HT-29 (cell line): Measurements from ENCODE around the gene CARM1. TPM values are rescaled to one million over a fixed set of nuclear protein-coding genes. Genes with fewer than 3 reads are reported as not detected.

Experiments
- DNase-seq: peaks from one replicate; pipeline ENCODE4 v3.0.0-alpha.2; 2015; ENCODE audit warnings: low spot score
- total RNA-seq: library from RNA; depleted of rRNA; stranded (reverse); fragments of >200 nt; shearing (Covaris generic); gene quantifications from 2 replicates; pipeline ENCODE4 v1.2.3, GENCODE V29; 2014

CARM1 gene
- total RNA-seq, 1 experiment from 2014 or later: 40.7 TPM

GRCh38 chr19:10907925-10908324 lies 36.6 kb downstream of the CARM1 start:
- no peak for DNase-seq

DNA sequence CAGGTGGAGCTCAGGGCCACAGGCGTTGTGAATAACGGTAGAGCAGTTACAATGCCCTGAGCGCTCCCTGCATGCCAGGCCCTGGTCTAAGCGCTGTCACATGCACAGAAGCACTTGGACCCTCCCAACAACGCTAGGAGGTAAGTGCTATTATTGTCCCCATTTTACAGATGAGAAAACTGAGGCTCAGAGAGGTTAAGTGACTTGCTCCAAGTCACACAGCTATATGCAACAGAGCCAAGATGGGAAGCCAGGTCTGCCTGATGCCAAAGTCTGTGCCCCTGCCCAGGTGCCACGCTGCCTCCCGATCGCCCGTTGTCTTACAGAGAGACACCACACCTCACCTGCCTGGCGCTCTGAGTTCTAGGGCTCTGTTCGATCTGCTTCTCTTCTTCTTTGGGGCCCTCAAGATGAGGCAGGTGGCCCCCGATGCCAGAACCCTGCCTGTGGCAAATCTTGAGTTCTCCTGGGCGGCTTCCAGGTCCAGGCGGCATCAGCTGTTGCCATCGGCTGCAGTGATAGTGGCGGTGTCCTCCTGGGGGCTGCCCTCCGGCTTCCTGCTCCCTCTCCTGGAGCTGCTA lies 37.1 kb downstream of the CARM1 start:
- no peak for DNase-seq

DNA sequence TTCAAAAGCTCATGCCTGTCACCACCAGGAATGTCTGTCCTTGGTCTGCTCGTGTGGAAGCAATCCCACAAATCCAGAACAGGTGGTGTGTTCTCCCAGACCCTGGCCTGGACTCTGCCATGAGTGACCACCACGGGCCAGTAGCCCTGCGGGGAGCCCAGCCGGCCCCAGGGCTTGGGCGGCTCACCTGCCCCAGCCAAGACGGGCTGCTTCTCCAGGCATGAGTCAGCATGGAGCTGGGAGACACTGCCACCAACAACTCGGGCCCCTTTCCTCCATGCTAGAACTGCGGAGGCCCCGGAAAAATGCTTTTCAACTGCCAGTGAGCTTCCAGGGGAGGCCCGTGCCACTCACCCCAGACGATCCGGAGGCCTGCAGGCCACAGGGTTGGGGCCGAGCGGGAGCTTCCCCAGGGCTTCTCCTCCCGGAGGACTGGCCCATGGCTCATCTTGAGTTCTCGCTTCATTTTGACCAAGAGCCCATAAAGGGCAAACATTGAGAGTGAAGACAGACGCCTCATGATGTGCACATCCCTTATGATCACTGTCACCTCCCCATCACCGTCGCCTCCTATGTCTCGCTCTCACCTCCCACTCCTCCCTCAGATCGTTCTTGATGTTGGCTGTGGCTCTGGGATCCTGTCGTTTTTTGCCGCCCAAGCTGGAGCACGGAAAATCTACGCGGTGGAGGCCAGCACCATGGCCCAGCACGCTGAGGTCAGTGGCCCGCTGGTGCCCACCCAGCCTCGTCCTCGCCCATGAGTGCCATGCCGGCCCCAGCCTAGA lies 40.4 kb downstream of the CARM1 start:
- DNase-seq: no peak

- DNase-seq: no peak
Measured at GRCh38 chr19:10912619-10913018, 41.3 kb downstream of the CARM1 start.

DNA sequence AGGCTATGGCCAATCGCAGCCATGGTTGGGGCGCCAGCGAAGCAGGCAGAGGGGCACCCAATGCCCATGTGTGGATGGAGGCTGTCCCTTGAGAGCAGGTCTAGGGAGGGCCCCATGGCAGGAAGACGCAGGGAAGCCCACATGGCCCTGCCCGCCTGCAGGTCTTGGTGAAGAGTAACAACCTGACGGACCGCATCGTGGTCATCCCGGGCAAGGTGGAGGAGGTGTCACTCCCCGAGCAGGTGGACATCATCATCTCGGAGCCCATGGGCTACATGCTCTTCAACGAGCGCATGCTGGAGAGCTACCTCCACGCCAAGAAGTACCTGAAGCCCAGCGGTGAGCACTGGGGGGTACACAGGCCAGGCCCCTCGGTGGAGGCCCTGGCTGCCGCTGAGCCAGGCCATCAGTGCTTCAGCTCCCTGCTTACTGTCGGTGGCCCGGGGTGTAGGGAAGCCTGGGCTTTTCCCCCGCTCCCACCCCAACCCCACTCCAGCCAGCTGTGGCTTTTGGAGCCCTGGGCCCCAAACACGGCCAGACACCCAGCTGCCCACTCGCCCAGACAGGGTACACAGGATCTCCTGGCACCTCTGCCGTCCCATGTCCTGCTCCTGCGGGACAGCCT lies 42.5 kb downstream of the CARM1 start:
- no peak for DNase-seq

GRCh38 chr19:10915130-10916091 lies 44.1 kb downstream of the CARM1 start:
- DNase-seq: no peak

GRCh38 chr19:10916602-10917001 lies 45.2 kb downstream of the CARM1 start:
- no peak for DNase-seq

- DNase-seq: no peak
Measured at GRCh38 chr19:10918359-10918758, 47.0 kb downstream of the CARM1 start.

DNA sequence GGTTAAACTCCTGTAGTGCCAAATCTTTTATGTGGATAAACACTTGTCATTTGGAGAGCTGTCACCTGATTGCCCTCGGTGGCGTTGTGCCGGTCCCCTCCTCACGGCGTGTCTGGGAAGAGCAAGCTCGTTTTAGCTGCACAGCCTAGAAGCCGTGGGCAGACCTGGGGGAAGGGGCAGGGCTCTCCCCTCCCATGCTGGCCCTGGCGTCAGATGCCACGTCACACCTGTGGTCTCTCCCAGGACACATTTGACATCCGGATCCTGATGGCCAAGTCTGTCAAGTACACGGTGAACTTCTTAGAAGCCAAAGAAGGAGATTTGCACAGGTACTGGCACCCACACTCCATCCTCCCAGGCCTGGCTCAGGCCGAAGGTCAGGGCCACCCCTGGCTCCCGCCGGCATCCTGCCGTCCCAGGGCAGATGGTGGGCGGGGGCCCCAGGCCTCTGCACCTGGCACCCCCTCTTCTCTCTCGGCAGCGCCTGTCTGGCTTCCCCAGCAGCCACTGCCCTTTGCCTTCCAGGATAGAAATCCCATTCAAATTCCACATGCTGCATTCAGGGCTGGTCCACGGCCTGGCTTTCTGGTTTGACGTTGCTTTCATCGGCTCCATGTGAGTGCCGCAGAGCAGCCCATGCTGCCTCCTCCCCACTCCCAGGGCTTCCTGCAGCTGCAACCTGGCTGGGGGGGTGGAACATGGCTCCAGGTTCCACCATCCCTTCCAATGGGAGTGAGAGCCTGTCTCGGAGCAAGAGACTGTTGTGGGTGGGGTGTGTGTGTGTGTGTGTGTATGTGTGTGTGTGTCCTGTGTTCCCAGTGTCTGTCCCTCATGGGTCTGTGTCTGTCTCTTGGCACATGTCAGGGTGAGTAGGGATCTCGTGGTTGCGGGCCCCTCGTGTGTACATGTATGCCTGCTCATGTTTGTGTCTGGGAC lies 48.3 kb downstream of the CARM1 start:
- no peak for DNase-seq

GRCh38 chr19:10920288-10920655 lies 48.9 kb downstream of the CARM1 start:
- DNase-seq: no peak

GRCh38 chr19:10920781-10921180 lies 49.4 kb downstream of the CARM1 start:
- DNase-seq: no peak

GRCh38 chr19:10921199-10921909 lies 50.0 kb downstream of the CARM1 start:
- no peak for DNase-seq

- DNase-seq: no peak
Measured at GRCh38 chr19:10921910-10922637, 50.7 kb downstream of the CARM1 start.

DNA sequence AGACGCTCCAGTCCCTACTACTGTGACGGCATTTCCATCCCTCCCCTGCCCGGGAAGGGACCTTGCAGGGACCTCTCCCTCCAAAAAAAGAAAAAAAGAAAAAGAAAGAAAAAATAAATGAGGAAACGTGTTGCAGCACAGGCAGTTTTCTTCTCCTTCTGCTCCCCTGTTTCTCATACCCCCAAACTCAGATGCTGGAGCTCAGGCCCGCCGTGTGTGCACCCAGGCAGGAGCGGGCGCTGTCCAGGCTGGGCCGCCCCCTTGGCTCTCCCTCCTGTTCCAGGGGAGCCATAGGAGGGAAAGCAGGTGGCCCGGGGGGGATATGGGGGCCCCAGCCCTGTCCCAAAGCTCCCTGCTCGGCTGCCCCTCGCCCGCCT lies 51.3 kb downstream of the CARM1 start:
- no peak for DNase-seq

GRCh38 chr19:10923260-10924112 lies 52.1 kb downstream of the CARM1 start:
- DNase-seq: no peak

GRCh38 chr19:10924597-10924996 lies 53.2 kb downstream of the CARM1 start:
- DNase-seq: no peak

GRCh38 chr19:10927730-10928562 lies 56.6 kb downstream of the CARM1 start:
- DNase-seq: no peak
